Measurements from ENCODE around the gene RAB43. TPM values are rescaled to one million over a fixed set of nuclear protein-coding genes. Genes with fewer than 3 reads are reported as not detected.

Gene RAB43
- total RNA-seq, 1 donor from 2014 or later, result 58.0 TPM

DNA sequence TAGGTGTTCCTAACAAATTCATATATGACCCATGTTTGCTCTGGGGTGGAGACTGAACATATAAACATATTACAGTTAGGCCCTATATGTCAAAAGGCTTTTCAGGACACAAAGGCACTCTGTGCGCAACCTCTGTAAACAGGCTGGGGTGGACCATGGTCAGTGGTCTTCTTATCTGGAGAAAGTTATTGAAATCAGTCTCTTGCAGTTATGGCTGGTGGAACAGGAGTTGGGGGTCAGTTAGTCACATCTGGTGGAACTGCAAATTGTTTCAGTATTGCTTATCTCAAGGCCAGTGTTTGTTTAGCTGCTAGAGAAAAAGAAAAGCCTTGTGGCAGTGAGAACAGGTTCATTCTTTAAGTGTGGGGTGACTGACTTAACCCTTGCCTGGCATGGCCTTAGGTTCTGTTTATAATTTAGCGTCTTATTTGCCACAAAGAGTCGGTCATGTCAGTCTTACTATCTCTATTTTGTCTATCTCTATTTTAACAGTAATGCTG lies 66.9 kb downstream of the RAB43 start:
- H3K36me3 ChIP-seq (ENCODE audit: control insufficient read depth, insufficient read depth, low read length), result no peaks in the 10 kb centered on the region
- no peak overlapping the region for H3K4me3 ChIP-seq (ENCODE audit: low read depth, low read length)
- TF ChIP-seq, protein P1, sequence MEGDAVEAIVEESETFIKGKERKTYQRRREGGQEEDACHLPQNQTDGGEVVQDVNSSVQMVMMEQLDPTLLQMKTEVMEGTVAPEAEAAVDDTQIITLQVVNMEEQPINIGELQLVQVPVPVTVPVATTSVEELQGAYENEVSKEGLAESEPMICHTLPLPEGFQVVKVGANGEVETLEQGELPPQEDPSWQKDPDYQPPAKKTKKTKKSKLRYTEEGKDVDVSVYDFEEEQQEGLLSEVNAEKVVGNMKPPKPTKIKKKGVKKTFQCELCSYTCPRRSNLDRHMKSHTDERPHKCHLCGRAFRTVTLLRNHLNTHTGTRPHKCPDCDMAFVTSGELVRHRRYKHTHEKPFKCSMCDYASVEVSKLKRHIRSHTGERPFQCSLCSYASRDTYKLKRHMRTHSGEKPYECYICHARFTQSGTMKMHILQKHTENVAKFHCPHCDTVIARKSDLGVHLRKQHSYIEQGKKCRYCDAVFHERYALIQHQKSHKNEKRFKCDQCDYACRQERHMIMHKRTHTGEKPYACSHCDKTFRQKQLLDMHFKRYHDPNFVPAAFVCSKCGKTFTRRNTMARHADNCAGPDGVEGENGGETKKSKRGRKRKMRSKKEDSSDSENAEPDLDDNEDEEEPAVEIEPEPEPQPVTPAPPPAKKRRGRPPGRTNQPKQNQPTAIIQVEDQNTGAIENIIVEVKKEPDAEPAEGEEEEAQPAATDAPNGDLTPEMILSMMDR (IDR thresholded peaks at IDR 0.05; ENCODE audit: insufficient read depth, low read length, poor library complexity, severe bottlenecking), result no peak
- no peak for DNase-seq (ENCODE audit: low read depth)
- peaks cover 15% of the 10 kb centered on the region for H3K27me3 ChIP-seq (ENCODE audit: control insufficient read depth, insufficient read depth, low read length)

DNA sequence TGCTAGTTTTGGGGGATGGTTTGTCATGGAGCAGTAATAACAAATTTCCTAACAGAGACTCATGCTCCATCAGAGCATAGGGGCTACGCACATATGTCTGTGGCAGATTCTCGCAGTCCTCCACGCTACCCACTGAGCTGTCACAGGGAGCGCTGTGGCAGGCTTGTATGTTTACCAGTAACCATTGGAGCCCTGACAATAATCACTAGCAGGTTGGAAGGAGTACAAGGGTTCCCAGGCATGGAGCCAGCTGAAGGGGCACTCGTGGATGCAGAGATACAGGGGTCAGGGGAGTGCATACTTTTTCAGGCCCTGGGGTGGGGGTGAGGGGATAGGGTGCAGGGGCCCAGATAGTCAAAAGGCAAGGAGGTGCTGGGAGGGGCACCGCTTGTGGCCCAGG lies 68.9 kb downstream of the RAB43 start:
- Histone ChIP-seq H3K36me3 (ENCODE audit: control insufficient read depth, insufficient read depth, low read length) (no peaks in the 10 kb centered on the region), H3K4me3 (ENCODE audit: low read depth, low read length) (no peak overlapping the region), H3K27me3 (ENCODE audit: control insufficient read depth, insufficient read depth, low read length) (peaks cover 8% of the 10 kb centered on the region)
- TF ChIP-seq, protein P1 (IDR thresholded peaks at IDR 0.05; ENCODE audit: insufficient read depth, low read length, poor library complexity, severe bottlenecking), result no peak
- no peak for DNase-seq (ENCODE audit: low read depth)

DNA sequence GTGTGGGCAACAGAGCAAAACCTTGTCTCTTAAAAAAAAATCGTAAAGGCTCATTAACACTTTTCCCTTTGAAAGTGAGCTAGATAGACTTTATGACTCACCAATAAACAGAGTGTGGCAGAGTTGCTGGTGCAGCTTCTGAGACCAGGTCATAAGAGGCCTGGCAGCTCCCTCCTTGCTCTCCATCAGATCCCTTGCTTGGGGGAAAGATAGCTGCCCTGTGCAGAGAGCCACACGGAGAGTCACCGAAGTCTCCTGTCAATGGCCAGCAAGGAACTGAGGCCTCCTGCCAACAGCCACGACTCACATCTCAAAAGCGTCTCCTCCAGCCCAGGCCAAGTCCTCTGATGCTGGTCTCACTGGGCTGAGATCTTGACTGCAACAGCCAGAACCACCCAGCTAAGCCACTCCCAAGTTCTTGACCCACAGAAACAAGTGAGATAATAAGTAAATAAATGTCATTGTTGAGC lies 69.7 kb downstream of the RAB43 start:
- H3K4me3 ChIP-seq (ENCODE audit: low read depth, low read length), result no peak overlapping the region
- no peaks in the 10 kb centered on the region for H3K36me3 ChIP-seq (ENCODE audit: control insufficient read depth, insufficient read depth, low read length)
- TF ChIP-seq, protein P1 (IDR thresholded peaks at IDR 0.05; ENCODE audit: insufficient read depth, low read length, poor library complexity, severe bottlenecking), result no peak
- peaks cover 13% of the 10 kb centered on the region for H3K27me3 ChIP-seq (ENCODE audit: control insufficient read depth, insufficient read depth, low read length)
- DNase-seq (ENCODE audit: low read depth), result peak; percentile 62

DNA sequence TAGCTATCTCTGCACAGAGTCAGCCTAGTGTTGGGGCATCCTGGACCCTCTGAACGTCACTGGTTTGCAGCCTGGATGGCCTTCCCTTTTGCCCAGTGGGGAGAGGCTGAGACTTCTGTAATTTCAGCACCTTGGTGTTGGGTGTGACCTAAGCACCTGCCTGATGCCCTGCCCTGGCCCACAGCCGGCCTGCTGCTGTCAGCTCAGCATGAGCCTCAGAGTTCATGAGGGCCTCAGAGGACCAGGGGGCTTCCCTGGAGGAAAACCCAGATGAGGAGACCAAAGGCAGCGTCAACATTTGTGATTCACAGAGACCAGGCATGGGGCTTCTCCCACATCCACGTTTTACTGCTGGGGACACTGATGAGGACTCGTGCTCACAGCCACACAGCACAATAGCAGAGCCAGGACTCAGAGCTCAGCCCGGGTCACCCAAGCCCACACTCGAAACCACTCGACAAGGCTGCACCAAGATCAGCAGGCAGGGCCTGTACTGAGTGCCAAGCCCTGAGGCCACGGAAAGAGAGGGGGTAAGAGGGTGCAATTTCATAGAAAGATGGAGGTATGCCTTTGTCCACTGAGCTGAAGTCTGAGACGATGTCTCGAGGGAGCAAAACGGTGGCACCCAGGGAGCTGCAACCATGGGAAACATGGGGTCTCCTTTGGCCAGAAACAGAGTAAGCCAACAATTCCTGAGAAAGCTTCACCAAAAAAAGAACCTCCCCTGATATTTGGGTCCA lies 70.9 kb downstream of the RAB43 start:
- Histone ChIP-seq H3K27me3 (ENCODE audit: control insufficient read depth, insufficient read depth, low read length) (peaks cover 20% of the 10 kb centered on the region), H3K4me3 (ENCODE audit: low read depth, low read length) (no peak overlapping the region), H3K36me3 (ENCODE audit: control insufficient read depth, insufficient read depth, low read length) (no peaks in the 10 kb centered on the region)
- TF ChIP-seq, protein P1 (IDR thresholded peaks at IDR 0.05; ENCODE audit: insufficient read depth, low read length, poor library complexity, severe bottlenecking), result no peak
- DNase-seq (ENCODE audit: low read depth), result no peak

DNA sequence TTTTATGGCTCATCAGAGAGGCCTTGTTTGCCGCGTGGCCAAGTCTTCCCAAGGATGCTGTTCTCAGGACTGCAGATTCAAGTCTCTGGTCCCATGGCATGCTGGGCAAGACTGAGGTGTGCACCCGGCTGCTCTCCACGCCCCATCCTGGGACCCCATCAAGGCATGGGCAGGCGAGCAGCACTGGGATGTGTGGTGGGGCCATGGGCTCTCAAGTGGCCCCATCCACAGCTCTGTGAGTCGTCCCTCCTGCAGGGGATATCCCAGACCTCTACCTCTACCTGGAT lies 74.1 kb downstream of the RAB43 start:
- Histone ChIP-seq H3K4me3 (ENCODE audit: low read depth, low read length) (no peak overlapping the region), H3K36me3 (ENCODE audit: control insufficient read depth, insufficient read depth, low read length) (no peaks in the 10 kb centered on the region), H3K27me3 (ENCODE audit: control insufficient read depth, insufficient read depth, low read length) (peaks cover 23% of the 10 kb centered on the region)
- TF ChIP-seq, protein P1 (IDR thresholded peaks at IDR 0.05; ENCODE audit: insufficient read depth, low read length, poor library complexity, severe bottlenecking), result no peak
- no peak for DNase-seq (ENCODE audit: low read depth)

All from kidney epithelial cell (primary cell).